Breast epithelium (tissue), 3 donors: ENCODE measurements around the gene ZSWIM1.

Source experiments
- POLR2A ChIP-seq: fragments of 450-650 bp; IDR thresholded peaks from one replicate; pipeline ENCODE4 v1.6.1; 2016; ENCODE audit warnings: antibody characterized with exemption, mild to moderate bottlenecking, moderate library complexity
- POLR2AphosphoS5 ChIP-seq, 3 donors: sonication (generic); formaldehyde crosslinking; IDR thresholded peaks; one replicate each; pipeline ENCODE4 v1.6.1; 2017; ENCODE audit warnings: antibody characterized with exemption in 3 of 3
- TF ChIP-seq, protein P1 (sequence below), 3 donors: fragments of 450-650 bp; IDR thresholded peaks; one replicate each; pipeline ENCODE4 v1.5.1; 2016 to 2017; ENCODE audit warnings: antibody characterized with exemption in 3 of 3, mild to moderate bottlenecking in 3 of 3, moderate library complexity in 3 of 3

DNA sequence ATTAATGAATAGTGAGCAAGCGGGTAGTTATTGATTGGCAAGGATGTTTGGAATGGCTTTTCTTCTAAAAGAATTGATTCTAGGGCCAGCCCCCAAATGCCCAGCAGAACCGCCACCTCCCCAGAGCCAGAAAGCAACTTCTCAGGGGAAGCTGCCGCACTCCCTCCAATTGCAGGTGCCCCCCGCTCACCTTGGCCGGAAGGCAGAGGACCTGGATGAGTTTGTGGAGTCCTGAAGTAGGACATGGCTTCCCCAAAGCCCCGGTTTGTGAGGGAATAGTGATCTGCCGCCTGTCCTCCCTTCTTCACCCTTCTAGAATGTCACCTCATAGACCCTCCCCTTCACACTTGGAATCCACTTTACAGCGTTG lies 6.3 kb downstream of the ZSWIM1 start, which contains the start of gene SPATA25:
- TF ChIP-seq, protein P1, sequence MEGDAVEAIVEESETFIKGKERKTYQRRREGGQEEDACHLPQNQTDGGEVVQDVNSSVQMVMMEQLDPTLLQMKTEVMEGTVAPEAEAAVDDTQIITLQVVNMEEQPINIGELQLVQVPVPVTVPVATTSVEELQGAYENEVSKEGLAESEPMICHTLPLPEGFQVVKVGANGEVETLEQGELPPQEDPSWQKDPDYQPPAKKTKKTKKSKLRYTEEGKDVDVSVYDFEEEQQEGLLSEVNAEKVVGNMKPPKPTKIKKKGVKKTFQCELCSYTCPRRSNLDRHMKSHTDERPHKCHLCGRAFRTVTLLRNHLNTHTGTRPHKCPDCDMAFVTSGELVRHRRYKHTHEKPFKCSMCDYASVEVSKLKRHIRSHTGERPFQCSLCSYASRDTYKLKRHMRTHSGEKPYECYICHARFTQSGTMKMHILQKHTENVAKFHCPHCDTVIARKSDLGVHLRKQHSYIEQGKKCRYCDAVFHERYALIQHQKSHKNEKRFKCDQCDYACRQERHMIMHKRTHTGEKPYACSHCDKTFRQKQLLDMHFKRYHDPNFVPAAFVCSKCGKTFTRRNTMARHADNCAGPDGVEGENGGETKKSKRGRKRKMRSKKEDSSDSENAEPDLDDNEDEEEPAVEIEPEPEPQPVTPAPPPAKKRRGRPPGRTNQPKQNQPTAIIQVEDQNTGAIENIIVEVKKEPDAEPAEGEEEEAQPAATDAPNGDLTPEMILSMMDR (IDR thresholded peaks at IDR 0.05) = no peak
- no peak for TF ChIP-seq POLR2AphosphoS5 (IDR thresholded peaks at IDR 0.05)
- TF ChIP-seq POLR2A = no peak
